OCI-LY3 (cell line): ENCODE measurements around the gene VASN.

Source experiments
- H2AFZ ChIP-seq: fragments of 200-600, 300-600 bp; shearing (Covaris generic); 2 replicates; pipeline ENCODE4 v1.6.0; 2014; ENCODE audit warnings: antibody characterized with exemption, low read depth, low read length
- H3K27ac ChIP-seq: fragments of 200-600, 300-600 bp; sonication (generic); 2 replicates; pipeline ENCODE4 v1.5.1; 2014; ENCODE audit warnings: mild to moderate bottlenecking, low read length, moderate library complexity, mixed read lengths
- H3K27me3 ChIP-seq: fragments of 200-600, 300-600 bp; sonication (generic); 2 replicates; pipeline ENCODE4 v1.6.1; 2014; ENCODE audit warnings: low read depth, low read length, mixed read lengths
- H3K36me3 ChIP-seq: fragments of 200-600, 300-600 bp; sonication (generic); replicated peaks from 2 replicates; pipeline ENCODE3; 2014; ENCODE audit warnings: low read depth, low read length, mixed read lengths
- H3K4me1 ChIP-seq: fragments of 300-600, 200-600 bp; sonication (generic); 2 replicates; pipeline ENCODE4 v1.6.1; 2014; ENCODE audit warnings: low read length, mixed read lengths
- H3K4me2 ChIP-seq: fragments of 200-600, 300-600 bp; sonication (generic); 2 replicates; pipeline ENCODE4 v1.6.1; 2014; ENCODE audit warnings: low read length, mixed read lengths
- H3K4me3 ChIP-seq: fragments of 300-600, 200-600 bp; sonication (generic); 2 replicates; pipeline ENCODE4 v1.5.1; 2014; ENCODE audit warnings: antibody characterized with exemption, mild to moderate bottlenecking, low read length, moderate library complexity
- H3K79me2 ChIP-seq: fragments of 300-600, 200-600 bp; shearing (Covaris generic); 2 replicates; pipeline ENCODE4 v1.6.1; 2014; ENCODE audit warnings: mild to moderate bottlenecking, low read length, mixed read lengths
- H3K9ac ChIP-seq: fragments of 300-600, 200-600 bp; shearing (Covaris generic); 2 replicates; pipeline ENCODE4 v1.6.0; 2014; ENCODE audit warnings: mild to moderate bottlenecking, low read length, moderate library complexity
- H3K9me3 ChIP-seq: fragments of 200-600, 300-600 bp; shearing (Covaris generic); 2 replicates; pipeline ENCODE4 v1.6.1; 2014; ENCODE audit warnings: low read length, mixed read lengths; ENCODE audit not compliant: insufficient read depth
- H4K20me1 ChIP-seq: fragments of 200-600, 300-600 bp; sonication (generic); 2 replicates; pipeline ENCODE4 v1.6.1; 2016; ENCODE audit warnings: low read length, mixed read lengths; ENCODE audit not compliant: insufficient read depth
- EZH2phosphoT487 ChIP-seq: fragments of 200-600 bp; shearing (Covaris generic); IDR thresholded peaks from 2 replicates; pipeline ENCODE4 v1.6.1; 2018; ENCODE audit warnings: antibody characterized with exemption, mixed run types, low read depth
- TF ChIP-seq, protein P1 (sequence below): fragments of 200-600, 300-600 bp; sonication (generic); IDR thresholded peaks from 2 replicates; pipeline ENCODE4 v1.5.1; 2014; ENCODE audit warnings: antibody characterized with exemption, low read length, low read depth

VASN gene

GRCh38 chr16:4361944-4362311 lies 9.7 kb upstream of the VASN start:
- Histone ChIP-seq H3K9ac (no peak overlapping the region), H3K9me3 (no peaks in the 10 kb centered on the region), H2AFZ (no peak overlapping the region), H3K4me3 (no peak overlapping the region), H3K27me3 (no peaks in the 10 kb centered on the region), H4K20me1 (no peaks in the 10 kb centered on the region), H3K36me3 (peaks cover 4% of the 10 kb centered on the region), H3K4me2 (no peak overlapping the region), H3K27ac (no peak overlapping the region), H3K79me2 (no peaks in the 10 kb centered on the region), H3K4me1 (no peaks in the 10 kb centered on the region)
- TF ChIP-seq, protein P1, sequence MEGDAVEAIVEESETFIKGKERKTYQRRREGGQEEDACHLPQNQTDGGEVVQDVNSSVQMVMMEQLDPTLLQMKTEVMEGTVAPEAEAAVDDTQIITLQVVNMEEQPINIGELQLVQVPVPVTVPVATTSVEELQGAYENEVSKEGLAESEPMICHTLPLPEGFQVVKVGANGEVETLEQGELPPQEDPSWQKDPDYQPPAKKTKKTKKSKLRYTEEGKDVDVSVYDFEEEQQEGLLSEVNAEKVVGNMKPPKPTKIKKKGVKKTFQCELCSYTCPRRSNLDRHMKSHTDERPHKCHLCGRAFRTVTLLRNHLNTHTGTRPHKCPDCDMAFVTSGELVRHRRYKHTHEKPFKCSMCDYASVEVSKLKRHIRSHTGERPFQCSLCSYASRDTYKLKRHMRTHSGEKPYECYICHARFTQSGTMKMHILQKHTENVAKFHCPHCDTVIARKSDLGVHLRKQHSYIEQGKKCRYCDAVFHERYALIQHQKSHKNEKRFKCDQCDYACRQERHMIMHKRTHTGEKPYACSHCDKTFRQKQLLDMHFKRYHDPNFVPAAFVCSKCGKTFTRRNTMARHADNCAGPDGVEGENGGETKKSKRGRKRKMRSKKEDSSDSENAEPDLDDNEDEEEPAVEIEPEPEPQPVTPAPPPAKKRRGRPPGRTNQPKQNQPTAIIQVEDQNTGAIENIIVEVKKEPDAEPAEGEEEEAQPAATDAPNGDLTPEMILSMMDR, result no peak
- TF ChIP-seq EZH2phosphoT487, result no peak

GRCh38 chr16:4362476-4363135 lies 9.0 kb upstream of the VASN start:
- H3K9ac ChIP-seq, result no peak overlapping the region
- H2AFZ ChIP-seq, result no peak overlapping the region
- no peak overlapping the region for H3K4me2 ChIP-seq
- no peaks in the 10 kb centered on the region for H3K27me3 ChIP-seq
- no peak for TF ChIP-seq EZH2phosphoT487
- TF ChIP-seq, protein P1, result no peak
- no peaks in the 10 kb centered on the region for H3K4me1 ChIP-seq
- no peaks in the 10 kb centered on the region for H3K9me3 ChIP-seq
- no peak overlapping the region for H3K4me3 ChIP-seq
- no peaks in the 10 kb centered on the region for H4K20me1 ChIP-seq
- no peaks in the 10 kb centered on the region for H3K79me2 ChIP-seq
- peaks cover 4% of the 10 kb centered on the region for H3K36me3 ChIP-seq
- H3K27ac ChIP-seq, result no peak overlapping the region

DNA sequence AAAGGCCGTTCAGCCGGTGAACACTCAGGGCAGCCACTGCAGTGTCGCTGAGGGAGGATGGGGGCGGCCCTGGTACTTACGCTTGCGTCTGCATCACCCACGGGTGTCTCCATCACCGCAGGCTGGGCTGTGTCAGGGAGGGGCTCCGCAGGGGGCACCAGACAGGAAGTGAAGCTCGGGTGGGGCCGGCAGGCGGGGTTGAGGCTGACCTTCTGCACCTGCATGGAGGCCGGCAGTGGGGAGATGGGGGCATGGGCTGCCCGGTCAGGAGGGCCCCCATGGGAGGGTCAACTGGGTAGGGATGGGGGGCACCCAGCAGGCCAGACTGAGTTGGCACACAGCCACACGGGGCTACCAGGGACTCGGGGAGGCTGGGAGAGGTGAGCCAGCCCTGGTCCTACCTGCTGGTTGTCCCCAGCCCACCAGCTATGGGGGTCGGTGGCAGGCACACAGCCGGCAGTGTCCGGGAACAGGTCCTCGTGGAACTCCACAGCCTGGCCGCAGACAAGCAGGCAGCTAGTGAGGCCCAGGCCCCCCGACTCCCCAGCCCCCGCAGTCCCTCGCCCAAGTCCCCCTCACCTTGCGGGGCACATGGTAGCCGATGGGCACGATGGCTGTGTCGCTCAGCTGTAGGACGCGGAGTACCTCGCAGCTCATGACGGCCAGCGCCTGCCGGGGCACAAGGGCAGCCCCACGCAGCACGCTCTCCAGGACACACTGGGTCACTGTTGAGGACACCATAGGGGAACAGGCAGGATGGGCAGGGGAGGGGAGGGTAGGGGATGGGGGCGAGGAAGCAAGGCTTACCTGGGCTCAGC lies 7.2 kb upstream of the VASN start:
- H3K79me2 ChIP-seq, result no peaks in the 10 kb centered on the region
- H3K27me3 ChIP-seq, result no peaks in the 10 kb centered on the region
- H3K4me3 ChIP-seq, result no peak overlapping the region
- TF ChIP-seq EZH2phosphoT487, result no peak
- TF ChIP-seq, protein P1, result no peak
- H4K20me1 ChIP-seq, result no peaks in the 10 kb centered on the region
- H3K4me2 ChIP-seq, result no peak overlapping the region
- no peak overlapping the region for H3K9ac ChIP-seq
- no peaks in the 10 kb centered on the region for H3K4me1 ChIP-seq
- no peak overlapping the region for H2AFZ ChIP-seq
- no peak overlapping the region for H3K27ac ChIP-seq
- no peaks in the 10 kb centered on the region for H3K9me3 ChIP-seq
- peaks cover 4% of the 10 kb centered on the region for H3K36me3 ChIP-seq

GRCh38 chr16:4365014-4365406 lies 6.6 kb upstream of the VASN start:
- Histone ChIP-seq H3K4me3 (no peak overlapping the region), H3K27ac (no peak overlapping the region)

More at GRCh38 chr16:4365014-4365406, 6.6 kb upstream of the VASN start:
- TF ChIP-seq, protein P1, result no peak
- TF ChIP-seq EZH2phosphoT487, result no peak
- no peaks in the 10 kb centered on the region for H3K9me3 ChIP-seq
- no peaks in the 10 kb centered on the region for H3K4me1 ChIP-seq
- no peaks in the 10 kb centered on the region for H3K27me3 ChIP-seq
- H4K20me1 ChIP-seq, result no peaks in the 10 kb centered on the region
- H3K36me3 ChIP-seq, result peaks cover 4% of the 10 kb centered on the region
- H3K79me2 ChIP-seq, result no peaks in the 10 kb centered on the region
- H3K9ac ChIP-seq, result no peak overlapping the region
- no peak overlapping the region for H2AFZ ChIP-seq
- no peak overlapping the region for H3K4me2 ChIP-seq
